Skin epidermis (tissue), 12 donors: ENCODE data around the gene F2RL2.
A peak's percentile ranks its signal among the peaks of the same experiment; 100 is the strongest.

Experiments used
- H3K27ac ChIP-seq, 21 experiments: fragments of 200-600 bp; sonication (generic) in 11 of 21; one replicate each; pipeline ENCODE4 v1.5.0; 2020; ENCODE audit warnings: mild to moderate bottlenecking in 3 of 21, inconsistent platforms in 2 of 21, moderate library complexity in 2 of 21
- H3K4me3 ChIP-seq, 7 experiments: fragments of 200-600 bp; sonication (generic) in 2 of 7; one replicate each; pipeline ENCODE4 v1.5.0; 2020; ENCODE audit warnings: inconsistent platforms in 2 of 7, mild to moderate bottlenecking in 2 of 7, moderate library complexity in 1 of 7

Gene F2RL2, protein sequence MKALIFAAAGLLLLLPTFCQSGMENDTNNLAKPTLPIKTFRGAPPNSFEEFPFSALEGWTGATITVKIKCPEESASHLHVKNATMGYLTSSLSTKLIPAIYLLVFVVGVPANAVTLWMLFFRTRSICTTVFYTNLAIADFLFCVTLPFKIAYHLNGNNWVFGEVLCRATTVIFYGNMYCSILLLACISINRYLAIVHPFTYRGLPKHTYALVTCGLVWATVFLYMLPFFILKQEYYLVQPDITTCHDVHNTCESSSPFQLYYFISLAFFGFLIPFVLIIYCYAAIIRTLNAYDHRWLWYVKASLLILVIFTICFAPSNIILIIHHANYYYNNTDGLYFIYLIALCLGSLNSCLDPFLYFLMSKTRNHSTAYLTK

DNA sequence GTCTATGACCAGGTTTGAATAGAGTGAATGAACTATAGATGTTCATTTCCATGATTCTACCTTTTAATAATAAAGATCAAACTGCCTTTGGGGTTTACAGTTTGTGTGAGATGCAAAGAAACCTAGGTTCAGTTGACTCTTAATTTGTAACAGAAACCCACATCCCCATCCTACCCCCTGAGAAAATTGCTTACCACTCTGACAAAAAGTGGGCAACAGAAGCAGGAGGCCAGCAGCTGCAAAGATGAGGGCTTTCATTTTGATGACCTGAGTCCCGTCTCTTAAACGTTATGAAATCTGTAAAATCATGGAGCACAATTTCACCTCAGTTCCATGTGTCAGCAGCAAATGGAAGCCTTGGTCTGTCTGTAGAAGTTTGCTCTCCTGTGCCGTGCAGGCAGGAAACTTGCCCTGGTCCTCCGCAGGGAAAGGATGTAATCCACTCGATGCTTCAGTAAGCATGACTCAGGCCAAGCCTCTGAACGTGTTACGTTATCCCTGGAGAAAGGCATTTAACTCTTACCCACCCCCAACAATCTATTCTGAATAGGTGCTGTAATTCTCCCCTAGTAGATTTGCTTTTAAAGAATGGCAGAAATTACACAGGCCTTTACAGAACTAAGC lies at the start of gene F2RL2:
Gene F2RL2, minus strand, starts transcription at position 431 of the 624 bp plus-strand sequence. Its CDS starts 173 bp downstream, at position 258.
- peak within 1 kb of the TSS in 4 of 7 experiments; percentile 0 to 25 (median 12) for H3K4me3 ChIP-seq

DNA sequence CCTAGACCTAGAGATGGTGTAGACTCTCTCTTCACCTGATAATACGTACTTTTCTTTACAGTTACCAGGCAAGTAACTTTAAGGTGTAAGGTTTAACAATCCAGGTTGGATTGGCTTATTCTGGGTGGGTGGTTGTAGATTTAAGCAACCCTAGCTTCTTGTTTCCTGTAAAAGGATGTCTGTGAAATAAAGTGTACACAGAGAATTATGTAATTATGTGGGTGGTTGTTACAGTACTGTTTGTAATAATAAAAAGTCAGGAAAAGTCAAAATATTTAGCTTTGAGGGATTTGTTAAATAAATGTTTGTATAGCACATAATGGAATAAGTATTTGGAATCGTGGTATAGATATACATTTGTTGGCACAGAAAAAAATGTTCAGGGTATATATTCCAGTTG lies 49.0 kb upstream of the F2RL2 start:
- Histone ChIP-seq H3K27ac (no peak overlapping the region), H3K4me3 (no peak overlapping the region)

More for the DNA sequence above, at the start of gene F2RL2:
- H3K27ac ChIP-seq, result peak within 1 kb of the TSS in 12 of 21 experiments; percentile 14 to 74 (median 56)

DNA sequence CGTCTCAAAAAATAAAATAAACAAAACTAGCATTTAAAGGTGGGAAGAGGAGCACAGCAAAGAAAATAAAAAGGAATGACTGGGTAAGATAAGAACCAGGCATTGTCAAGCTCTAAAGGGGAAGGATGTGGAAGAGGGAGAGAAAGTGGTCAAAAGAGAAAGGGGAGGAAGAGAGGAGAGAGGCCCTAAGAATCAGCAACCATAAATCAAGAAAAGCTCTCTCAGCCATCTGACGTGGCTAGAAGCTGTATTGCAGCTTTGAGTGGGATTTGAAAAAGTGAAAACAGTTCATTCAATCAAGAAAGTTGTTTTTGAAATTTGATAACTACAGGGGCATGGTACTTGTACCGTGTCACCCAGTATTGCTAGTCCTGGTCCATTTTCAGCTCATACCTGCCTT lies 47.3 kb upstream of the F2RL2 start:
- no peak overlapping the region for H3K4me3 ChIP-seq
- H3K27ac ChIP-seq, result no peak overlapping the region

DNA sequence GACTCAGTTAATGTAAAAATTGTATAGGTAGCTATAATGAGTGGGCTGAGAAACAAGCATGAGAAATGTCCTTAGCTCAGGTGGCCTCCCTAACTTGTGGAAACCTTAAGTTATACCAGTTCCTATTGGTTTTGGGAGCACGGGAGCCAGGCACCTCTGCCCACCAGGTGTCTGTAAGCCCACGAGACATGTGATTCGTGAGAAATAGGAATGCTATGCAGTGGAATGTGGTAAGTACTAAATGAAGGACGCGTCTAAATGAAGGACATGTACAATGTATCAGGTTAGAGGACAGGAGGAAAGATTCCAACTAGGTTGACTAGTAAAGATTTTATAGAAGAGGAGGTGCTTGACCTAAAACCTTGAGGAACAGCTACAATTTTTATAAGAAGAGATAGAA lies 46.0 kb upstream of the F2RL2 start:
- Histone ChIP-seq H3K4me3 (no peak overlapping the region), H3K27ac (no peak overlapping the region)

DNA sequence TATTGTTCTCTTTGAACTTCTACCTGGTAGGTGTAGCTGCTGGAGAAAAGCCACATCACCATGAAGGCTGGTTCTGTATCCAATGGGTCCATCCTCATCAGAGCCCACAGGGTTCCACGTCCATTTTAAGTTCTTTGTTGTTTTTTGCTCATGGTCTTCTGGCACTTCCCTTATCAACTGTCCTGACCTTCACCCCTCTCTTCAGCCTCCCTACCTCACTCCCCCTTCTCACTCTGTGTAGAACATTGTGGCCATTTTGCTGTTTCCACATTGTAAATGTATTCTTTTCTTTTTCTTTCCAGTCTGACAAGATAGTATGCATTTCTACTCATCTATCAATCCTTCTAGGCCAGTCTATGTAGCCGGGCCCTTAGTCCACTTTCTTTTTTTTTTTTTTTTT lies 44.3 kb upstream of the F2RL2 start:
- Histone ChIP-seq H3K4me3 (no peak overlapping the region), H3K27ac (no peak overlapping the region)

DNA sequence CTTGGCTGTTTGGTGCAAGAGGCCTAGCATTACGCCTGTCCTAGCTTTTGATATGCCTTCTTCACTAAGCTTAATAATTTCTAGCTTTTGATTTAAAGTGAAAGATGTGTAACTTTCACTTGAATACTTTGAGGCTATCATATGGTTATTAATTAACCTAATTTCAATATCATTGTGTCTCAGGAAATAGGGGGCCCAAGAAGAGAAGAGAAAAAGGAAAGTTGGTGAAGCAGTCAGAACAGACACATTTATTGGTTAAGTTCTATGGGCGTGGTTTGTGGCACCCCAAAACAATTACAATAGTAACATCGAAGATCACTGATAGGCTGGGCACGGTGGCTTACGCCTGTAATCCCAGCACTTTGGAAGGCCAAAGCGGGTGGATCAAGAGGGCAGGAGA lies 40.9 kb upstream of the F2RL2 start:
- Histone ChIP-seq H3K4me3 (no peak overlapping the region), H3K27ac (no peak overlapping the region)

DNA sequence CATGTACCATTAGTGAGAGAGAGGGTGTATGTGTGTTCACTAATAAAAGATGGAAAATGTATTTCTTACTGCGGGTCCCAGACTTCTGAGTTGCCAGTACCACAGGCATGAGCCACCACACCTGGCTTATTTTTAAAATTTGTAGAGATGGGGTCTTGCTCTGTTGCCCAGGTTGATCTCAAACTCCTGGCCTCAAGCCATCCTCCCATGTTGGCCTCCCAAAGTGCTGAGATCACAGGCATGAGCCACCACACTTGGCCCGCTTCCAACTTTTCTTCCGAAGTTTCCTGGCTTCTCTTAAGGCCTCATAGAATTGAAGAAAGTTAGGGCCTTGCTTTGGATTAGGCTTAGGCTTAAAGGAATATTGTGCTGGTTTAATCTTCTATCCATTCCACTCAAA lies 40.4 kb upstream of the F2RL2 start:
- no peak overlapping the region for H3K4me3 ChIP-seq

DNA sequence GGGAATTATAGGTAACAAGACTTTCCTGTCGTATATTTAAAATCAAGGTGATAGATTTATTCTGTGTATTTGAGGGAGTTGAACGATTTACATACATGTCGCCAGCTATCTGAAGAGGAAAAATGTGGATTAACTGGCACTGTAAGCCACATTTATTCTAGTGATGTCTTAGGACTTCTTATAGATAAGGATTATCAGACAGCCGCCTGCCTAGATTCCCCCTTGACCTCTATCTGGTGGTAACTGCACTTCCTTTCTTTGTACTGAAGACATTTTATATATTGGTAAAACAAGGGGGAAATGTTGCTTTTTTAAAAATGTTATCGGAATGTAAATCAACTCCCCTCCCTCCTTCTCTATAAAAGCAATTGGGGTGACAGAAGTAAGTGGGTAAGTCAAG lies 39.3 kb upstream of the F2RL2 start:
- H3K4me3 ChIP-seq, result no peak overlapping the region
- H3K27ac ChIP-seq, result no peak overlapping the region

More for the DNA sequence above, 40.4 kb upstream of the F2RL2 start:
- no peak overlapping the region for H3K27ac ChIP-seq

DNA sequence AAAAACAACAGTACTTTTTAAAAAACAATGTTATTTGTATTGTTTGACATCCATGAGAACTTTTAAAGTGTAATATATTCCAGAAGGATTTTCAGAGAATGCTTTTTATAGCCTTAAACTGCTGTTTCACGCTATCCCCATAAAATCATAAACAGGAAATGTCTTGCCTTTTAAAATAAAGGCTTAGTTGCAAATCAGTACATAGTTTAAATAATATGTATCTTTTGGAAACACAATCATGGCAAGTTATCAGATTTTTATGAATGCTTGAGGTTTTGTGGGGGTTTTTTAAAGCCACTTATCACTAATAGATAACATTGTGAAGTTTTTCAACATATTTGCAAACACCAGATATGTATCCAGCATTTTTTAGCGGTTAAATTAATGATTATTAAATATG lies 37.2 kb upstream of the F2RL2 start:
- Histone ChIP-seq H3K4me3 (no peak overlapping the region), H3K27ac (peak overlapping the region in 4 of 21 experiments; percentile 31 to 79 (median 46))

DNA sequence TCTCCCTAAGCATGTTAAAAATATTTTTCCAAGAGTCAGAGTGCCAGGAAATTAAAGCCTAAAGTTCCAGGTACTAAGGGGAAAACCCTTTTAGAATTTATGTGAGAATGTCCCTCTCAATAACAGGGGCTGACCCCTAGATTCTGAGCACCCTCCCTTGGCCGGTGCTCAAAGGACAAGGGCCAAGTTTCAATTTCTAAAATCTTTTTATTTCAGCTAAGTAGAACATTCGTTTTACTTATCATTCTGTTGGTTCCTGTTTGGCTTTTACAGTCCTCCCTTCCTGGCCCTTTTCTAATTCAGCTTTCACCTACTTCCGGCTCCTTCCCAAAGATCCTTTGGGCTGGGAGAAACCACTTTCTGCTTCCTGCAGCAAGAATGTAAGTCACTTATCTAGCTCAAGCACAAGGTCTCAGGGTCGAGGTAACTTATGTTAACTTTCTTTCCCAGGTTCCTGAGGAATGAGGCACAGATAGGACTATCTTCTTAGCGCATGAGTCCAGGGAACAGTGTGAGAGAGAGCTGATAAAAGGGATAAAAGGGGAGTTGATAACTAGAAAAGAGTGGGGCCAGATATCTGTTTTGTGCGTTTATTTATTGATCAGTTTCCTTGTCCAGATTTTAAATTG lies 34.6 kb upstream of the F2RL2 start:
- Histone ChIP-seq H3K27ac (no peak overlapping the region), H3K4me3 (no peak overlapping the region)

DNA sequence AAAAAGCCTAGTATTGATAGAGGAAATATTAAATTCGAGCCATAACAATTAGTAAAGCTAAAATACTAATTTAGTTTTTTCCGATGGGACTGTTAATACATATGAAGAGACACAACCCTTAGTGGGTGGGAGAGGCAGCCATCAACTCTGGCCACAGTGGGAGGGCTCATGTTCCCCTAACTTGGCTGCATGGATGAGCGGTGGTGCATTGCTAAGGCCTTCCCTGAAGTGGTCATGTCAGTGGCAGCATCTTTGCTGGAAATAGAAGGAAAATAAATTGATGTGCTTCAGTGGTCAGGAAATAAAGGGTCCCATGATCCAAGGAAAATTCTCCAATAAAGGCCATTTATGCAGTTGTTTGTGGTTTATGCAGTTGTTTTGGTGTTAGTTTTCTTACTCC lies 33.9 kb upstream of the F2RL2 start:
- no peak overlapping the region for H3K4me3 ChIP-seq
- no peak overlapping the region for H3K27ac ChIP-seq

DNA sequence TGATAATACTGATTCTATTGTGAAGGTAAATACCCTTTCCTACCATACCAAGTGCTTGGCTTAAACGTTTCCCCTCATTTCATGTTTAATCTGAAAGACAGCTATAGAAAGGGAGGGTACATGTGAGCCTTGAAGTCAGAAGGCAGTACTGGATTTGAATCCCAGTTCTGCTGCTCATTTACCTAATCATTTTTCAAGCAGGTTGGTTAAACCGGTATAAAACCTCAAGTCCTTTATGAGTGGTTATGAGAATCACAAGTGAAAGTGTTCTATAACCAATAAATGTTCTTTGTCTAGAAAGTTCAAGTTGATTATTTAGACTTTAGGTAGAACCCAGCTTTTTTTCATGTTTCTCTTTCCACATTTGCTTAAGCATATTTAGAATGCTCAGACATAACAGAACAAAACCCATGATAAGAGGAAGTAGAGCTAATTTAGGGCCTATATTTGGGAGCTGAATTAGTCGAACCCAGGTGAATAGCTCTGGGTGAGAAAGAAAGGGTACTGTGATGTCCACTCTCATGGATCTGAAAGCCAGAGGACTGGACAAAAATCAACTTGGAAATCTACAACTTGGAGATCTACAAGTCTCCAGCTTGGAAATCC lies 29.7 kb upstream of the F2RL2 start:
- Histone ChIP-seq H3K4me3 (no peak overlapping the region), H3K27ac (no peak overlapping the region)

DNA sequence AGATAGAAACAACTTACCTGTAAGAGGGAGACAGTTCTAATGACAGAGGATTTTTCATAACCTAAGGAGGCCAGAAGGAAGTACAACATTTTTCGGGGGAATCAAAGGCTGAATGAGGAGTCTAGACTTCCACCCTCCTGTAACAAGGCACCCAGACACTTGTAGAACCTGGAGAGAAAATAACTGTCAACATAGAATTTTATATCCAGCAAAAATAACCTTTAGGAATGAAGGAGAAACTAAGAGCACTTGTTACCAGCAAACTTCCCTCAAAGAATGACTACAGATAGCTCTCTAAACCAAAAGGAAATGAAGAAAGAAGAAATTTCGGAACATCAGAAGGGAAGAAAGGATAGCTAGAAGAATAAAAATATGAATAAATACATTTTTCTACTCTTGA lies 25.9 kb upstream of the F2RL2 start:
- Histone ChIP-seq H3K27ac (peak overlapping the region in 1 of 21 experiments; percentile 4), H3K4me3 (no peak overlapping the region)

DNA sequence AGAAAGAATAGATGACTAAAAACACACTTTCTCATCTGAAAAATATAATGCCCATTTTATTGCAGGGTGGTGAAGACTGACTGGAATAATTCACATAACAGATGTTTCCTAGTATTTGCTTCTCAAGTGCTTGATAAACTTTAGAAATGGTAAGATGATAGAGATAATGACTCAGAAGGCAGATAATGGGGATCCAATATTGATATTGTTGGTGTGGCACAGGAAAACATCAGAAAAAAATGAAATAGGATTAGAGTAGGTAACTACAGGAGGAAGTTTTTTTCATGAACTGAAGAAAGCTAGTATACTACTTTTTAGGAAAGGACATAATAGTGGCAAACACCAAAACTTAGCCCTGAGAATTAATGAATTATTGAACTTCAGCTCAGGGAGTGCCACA lies 20.2 kb upstream of the F2RL2 start:
- no peak overlapping the region for H3K4me3 ChIP-seq

DNA sequence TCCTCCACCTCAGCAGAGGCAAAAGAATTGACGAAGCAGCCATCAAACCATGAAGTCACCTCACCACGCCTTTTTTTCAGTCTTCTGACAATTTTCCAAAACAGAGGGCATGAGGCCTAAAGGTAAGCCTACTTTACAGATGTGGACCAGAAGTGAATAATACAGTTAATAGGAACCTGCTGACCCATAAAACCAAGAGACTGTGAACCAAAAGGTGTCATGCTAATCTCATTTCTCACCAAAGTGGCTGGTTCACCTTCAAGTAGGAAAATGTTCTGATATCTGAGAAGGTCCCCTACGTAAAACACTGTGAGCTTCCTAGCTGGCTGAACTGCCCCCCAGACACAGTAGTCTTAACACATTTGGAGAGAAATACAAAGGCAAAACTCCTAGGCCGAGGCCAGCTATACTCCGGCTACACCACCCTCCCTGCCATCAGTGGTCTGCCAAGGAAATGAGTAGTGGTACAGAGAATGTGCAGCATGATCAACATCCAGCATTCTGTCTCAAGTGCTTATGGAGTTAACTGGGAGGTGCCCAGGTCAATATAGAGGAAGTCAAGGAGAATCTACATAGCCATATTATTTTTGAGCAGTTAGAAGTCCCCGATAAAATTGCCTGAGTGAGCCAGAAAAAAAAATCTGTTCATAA lies 19.3 kb upstream of the F2RL2 start:
- Histone ChIP-seq H3K27ac (no peak overlapping the region), H3K4me3 (no peak overlapping the region)

More for the DNA sequence above, 20.2 kb upstream of the F2RL2 start:
- no peak overlapping the region for H3K27ac ChIP-seq

DNA sequence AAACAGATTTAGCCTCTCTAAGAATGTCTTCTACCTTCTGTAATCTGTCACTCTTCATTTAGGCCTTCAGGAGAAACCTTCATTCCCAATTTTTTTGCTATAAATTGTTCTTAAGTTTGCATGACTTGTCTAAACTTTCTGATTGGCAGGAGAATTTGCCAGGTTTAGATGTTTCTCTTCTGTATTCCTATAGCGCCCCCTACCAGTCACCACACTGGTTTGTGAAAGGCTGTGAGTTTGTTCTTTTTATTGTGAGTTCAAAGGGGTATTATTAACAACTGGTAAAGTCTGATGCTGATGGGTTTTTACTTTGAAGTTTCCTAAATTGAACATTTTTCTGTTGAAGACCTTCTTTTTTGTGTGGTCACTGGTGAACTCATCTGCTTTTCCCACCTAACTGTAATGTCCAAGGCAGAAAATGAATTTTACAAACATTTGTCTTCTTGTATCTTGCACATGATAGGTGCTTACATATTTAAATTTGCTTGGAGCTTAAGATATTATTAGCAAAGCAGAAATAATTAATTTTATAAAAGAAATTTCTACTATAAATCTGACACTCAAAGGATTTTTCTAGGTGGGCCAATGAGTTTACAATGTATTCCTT lies 18.4 kb upstream of the F2RL2 start:
- no peak overlapping the region for H3K4me3 ChIP-seq
- H3K27ac ChIP-seq, result no peak overlapping the region

DNA sequence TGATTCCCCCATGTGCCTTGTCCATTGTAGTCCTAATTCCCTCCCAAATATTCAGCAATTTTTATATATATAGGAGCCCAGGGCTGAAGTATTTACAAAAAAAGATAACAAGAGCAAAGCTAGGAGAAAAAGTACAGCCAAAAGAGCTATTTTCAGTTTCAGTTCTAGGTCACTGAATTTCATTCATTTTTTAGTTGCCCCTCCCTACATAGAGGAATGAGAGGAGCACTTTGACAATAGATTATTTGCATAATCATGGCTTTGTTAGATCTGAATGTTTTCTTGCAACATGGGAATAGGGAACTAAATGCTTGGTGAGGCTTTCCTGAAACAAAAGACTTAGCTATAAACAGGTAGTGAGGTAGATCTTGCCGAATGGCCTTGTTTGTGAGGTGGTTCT lies 15.3 kb upstream of the F2RL2 start:
- no peak overlapping the region for H3K4me3 ChIP-seq
- no peak overlapping the region for H3K27ac ChIP-seq

DNA sequence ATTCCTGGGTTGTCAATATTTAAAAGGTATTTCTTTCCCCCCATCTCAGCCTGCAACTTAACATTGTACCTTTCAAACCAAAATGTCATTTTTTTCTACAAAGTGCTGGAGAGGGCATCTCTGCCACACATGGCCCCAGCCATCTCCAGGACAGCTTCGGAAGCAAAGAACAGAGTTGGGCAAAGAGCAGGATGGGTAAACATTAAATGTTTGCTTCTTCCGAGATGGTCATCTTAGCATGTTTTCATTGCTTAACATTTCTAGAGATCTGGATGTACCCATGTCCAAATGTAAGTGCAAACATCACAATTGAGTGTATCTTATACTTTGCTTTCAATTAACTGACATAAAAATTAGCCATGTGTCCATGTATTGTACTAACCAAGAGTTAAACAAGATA lies 14.3 kb upstream of the F2RL2 start:
- Histone ChIP-seq H3K27ac (no peak overlapping the region), H3K4me3 (no peak overlapping the region)

DNA sequence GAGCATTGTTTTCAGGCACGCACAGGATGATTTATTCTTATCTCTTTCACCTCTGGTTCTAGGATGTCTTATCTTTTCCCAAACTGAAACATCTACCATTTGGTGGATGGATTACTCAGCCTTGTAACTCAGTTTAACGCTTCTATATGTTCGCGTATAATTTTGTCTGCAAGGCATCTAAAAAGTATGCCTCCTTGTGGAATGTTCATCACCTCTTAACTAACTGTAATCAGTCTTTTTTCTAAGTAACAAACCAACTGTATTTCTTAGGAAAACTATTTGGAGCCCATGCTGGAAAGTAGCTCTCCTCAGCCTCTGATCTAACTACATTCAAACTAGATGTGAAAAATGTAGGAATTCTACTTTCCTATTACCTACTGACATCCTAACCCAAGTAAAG lies 11.5 kb upstream of the F2RL2 start:
- H3K27ac ChIP-seq, result no peak overlapping the region

DNA sequence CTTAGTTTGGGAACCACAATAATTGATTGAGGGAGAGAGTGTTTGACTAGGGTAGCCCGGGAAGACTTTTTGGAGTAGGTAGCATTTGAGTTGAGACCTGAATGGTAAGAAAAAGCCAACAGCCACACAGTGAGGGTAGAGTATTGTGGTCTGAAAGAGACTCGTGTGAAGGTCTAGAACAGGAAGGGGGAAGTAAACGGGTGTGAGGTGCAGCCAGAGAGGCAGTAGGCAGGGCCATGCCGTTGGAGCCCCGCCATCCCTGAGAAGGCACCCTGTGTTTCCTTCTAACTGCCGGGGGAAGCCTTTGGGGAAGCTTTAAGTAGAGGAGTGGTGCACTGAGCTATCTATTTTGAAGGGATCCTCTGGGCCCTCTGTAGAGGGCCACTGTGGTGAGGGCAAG lies 3.5 kb upstream of the F2RL2 start:
- no peak overlapping the region for H3K4me3 ChIP-seq
- no peak overlapping the region for H3K27ac ChIP-seq

More for the DNA sequence above, 11.5 kb upstream of the F2RL2 start:
- no peak overlapping the region for H3K4me3 ChIP-seq
